Smooth muscle cell of the pulmonary artery (primary cell): ENCODE results near the gene SMIM27. TPM values are rescaled to one million over a fixed set of nuclear protein-coding genes. Genes with fewer than 3 reads are reported as not detected.

Source experiments
- total RNA-seq: library from RNA; depleted of rRNA; stranded (reverse); fragments of >200 nt; gene quantifications from 2 replicates; pipeline ENCODE4 v1.2.3, GENCODE V29; 2014

Gene SMIM27, protein sequence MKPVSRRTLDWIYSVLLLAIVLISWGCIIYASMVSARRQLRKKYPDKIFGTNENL
- 2.9 and 3.5 TPM in 2 replicates for total RNA-seq

DNA sequence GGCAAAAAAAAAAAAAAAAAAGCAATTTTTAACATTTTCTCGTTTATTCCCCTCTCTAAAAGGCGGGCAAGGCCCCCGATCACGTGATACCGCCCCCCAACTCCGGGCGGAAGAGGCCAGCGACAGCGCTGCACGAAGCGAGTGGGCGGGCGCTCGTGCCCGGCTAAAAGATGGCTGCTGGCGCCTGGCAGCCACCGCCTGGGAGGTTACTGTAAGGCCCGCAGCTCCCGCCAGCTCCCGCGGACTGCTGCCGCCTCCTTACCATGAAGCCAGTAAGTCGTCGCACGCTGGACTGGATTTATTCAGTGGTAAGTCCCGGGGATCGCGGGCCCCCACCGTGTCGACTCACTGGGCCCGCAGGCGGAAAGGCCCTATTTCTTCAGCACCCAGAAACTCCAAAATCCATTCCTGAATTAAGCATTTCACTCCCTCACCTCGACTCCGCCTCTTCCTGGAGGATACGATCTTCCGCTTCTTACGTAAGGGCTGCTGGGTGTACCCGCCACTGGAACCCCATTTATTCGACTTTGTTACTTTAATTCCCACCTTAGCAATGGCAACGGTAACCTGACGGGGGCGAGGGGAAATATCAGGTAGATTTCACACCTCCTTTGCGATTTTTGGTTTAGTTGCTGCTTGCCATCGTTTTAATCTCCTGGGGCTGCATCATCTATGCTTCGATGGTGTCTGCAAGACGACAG, at the start of gene SMIM27, which contains the start of gene TOPORS:
Gene SMIM27, plus strand, starts transcription at position 156 of the 701 bp plus-strand sequence. Its CDS starts 108 bp downstream, at position 264.
Gene TOPORS, minus strand, starts transcription at position 415 of the 701 bp plus-strand sequence. Its CDS starts 150 bp downstream, at position 265.

DNA sequence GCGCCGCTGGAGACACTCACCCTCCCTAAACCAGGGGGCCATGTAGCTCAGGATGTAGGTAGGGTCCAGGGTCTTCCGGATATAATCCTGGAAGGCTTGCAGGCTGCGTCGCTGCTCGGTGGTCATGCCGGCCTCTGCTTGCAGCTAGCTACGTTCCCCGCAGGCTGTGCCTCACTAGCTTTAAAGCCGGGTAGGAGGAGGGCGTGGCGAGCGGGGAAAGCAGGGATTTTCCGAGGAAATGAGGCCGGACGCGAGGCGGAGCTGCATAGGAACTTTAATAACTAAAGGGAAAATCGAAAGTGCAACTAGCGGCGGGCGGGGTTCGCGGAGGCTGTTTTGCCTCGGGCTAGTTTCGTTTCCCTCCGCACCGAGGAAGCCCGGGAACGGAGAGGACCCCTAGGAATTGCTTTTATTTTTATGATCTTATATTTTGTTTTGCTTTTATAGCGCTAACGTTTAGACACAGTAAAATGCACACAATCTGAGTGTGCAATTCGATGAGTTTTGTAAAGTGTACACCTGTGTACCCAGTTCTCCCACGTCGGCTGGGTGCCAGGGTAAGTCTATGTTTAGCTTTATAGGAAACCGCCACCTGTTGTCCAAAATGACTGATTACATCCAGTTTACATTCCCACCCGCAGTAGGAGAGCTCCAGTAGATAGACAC, 26.0 kb upstream of the SMIM27 start, which contains the start of gene RIGI:
Gene RIGI, minus strand, starts transcription at position 156 of the 666 bp plus-strand sequence. Its CDS starts 30 bp downstream, at position 126.

GRCh38 chr9:32572900-32573523, 20.9 kb downstream of the SMIM27 start, which contains the start of gene NDUFB6:
NDUFB6 (minus strand) TSS chr9:32573159; CDS start chr9:32573060, 99 bp downstream.

Other genes starting within 250 kb of the SMIM27 start
- gene ACO1, start 167.7 kb upstream of the SMIM27 start, total RNA-seq: 94.4 and 109 TPM in 2 replicates
- 6.7 and 7.4 TPM in 2 replicates for gene RIGI, start 26.1 kb upstream of the SMIM27 start, total RNA-seq
- gene TOPORS, start 259 bp downstream of the SMIM27 start, total RNA-seq: 24.3 and 26.7 TPM in 2 replicates
- 27.4 and 31.9 TPM in 2 replicates for gene NDUFB6, start 20.8 kb downstream of the SMIM27 start, total RNA-seq
- under 0.01 TPM in 1 of 2 replicates, not detected in the other for gene TAF1L, start 83.3 kb downstream of the SMIM27 start, total RNA-seq
- not detected in 2 replicates for gene TMEM215, start 231.2 kb downstream of the SMIM27 start, total RNA-seq